ENCODE results near the gene NTSR2. TPM values are rescaled to one million over a fixed set of nuclear protein-coding genes. Genes with fewer than 3 reads are reported as not detected.
"Not testable (repeated sequence)": the region's sequence is repeated elsewhere in the genome, so short reads cannot be mapped to it uniquely, and the experiment has no call there.

NTSR2 gene
- total RNA-seq, 1 donor from 2014 or later: not detected

DNA sequence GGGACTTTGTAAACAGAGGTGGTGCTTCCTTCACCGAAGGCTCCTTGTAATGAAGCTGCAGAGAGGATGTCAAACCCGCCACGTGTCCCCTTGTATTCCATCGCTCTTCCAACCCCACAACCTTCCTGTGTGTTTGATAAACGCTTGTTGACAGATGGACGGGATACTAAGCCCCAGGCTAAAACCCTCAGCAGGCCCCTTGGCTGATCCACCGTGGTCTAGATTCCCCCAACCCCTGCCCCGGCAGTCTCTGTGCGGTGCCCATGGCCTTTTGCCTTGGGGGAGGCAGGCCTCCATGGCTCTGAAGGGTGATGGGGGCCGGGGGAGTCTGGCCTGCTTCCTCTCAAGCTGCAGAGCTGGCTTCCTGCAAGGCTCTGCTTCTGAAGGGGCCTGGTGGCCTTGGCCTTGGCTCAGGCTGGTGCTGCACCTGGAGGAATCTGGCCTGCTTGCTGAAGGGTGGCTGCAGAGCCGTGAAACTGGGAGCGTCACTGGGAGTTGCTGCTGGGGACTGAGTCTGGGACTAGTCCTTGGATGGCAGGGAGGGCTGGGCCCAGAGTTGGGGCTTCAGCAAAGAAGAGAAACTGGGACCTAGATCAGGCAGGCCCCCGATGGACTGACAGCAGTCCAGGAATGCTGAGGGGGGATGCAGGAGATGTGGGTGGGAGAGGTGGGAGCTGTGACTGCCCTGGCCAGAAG is 9.6 kb upstream of the NTSR2 start:
- no peak for DNase-seq (ENCODE audit: low spot score)

DNA sequence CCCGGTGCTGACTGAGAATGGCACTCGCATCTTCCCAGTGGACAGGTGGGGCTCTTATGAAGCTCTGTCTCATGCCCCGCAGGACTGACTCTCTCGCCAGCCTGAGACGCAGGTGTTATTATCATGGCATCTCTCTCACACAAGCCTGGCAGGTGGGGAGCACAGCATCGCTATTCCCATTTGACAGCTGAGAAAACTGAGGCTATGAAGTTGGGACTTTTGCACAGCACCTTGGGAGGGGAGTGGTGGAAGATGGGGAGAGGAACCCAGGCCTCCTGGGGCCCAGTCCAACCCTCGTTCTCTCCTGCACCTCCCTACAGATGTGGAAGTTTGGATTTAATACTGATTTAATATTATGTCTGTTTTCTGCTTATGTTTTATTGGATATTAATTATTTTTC is 9.0 kb upstream of the NTSR2 start:
- no peak for DNase-seq (ENCODE audit: low spot score)

DNA sequence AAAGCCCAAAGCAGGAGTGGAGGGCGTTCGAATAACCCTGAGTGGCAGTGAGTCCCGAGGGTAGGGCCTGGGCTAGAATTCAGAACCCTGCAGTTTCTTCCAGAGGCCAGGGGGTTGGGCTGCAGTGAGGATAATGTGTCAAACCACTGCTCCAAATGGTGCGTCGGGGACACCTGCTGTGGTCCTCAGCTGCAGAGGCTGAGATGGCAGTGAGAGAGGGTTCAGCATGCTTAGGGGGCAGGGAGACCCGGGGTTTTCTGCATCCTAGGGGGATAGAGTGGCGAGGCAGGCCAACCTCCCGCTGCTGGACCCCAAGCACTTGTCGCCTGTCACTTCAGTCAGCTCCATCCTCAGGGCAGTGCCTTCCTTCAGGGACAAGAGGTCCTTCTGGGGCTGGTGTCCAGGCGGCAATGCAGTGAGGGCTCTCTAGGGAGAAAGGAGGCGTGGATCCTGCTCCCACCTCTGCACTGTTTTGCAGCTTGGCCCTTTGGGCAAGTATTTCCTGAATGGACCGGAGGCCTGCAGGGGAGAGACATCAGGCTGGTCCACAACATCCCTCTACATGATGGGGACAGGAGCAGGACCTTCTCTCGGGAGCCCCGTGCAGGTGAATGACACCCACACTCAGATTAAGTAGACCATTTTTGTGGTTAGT is 8.4 kb upstream of the NTSR2 start:
- no peak for DNase-seq (ENCODE audit: low spot score)

DNA sequence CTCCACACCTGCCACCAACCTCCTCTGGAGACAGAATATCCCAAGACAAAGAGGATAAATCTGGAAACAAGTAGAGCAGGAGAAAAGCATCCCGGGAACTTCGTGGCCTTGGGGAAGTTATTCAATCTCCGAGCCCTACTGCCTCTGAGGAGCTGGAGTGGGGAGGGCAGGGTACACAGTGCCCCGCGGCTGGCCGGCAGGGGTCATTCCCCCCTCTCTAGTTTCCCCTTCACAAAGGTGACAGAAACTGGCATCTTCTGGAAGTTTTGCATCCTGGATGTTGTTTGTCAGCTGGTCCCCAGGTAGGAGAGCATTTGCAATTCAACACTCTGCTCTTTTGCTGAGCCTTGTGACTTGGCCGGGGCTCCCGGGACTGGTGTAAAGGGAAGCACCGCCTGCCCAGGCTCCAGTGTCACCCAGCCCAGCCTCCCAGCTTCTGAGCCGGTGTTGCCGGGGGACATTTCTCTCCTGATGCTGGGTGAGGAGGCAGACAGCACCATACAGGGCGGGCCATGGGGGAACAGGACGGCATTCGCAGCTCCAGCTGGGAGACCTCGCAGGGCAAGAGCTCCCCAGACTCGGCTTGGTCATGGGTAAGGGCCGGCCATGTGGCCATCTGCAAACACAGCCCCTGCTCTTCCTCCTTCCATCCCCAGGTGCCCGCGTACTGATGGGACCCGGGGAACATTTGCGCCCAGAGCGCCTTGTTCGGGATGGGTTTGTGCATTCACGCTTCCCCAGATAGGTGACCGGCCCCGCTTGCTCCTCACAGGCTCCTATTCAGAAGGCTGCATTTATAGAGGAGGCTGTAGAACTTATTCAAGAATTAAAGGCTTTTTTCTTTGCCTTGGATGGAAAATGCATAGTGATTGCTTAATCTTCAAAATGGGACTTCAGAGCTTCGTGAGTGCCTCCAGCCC is 7.4 kb upstream of the NTSR2 start:
- DNase-seq (ENCODE audit: low spot score): no peak

DNA sequence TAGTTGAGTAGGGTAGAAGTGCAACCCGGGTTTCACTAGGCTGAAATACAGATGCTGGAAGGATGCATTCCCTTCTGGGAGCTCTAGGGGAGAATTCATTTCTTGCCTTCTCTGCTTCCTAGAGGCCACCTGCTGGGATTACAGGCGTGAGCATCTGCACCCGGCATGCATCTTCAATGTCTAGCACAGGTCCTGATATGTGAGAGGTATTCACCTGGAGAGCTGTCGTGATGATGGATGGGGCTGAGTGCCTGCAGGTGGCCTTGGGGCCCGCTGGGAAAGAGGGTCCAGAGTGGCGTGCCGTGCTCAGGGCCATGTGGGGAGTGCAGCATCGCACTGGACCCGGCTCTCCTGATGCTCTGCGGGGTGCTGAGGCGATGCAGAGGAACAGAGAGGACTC is 6.6 kb upstream of the NTSR2 start:
- DNase-seq (ENCODE audit: low spot score): no peak

DNA sequence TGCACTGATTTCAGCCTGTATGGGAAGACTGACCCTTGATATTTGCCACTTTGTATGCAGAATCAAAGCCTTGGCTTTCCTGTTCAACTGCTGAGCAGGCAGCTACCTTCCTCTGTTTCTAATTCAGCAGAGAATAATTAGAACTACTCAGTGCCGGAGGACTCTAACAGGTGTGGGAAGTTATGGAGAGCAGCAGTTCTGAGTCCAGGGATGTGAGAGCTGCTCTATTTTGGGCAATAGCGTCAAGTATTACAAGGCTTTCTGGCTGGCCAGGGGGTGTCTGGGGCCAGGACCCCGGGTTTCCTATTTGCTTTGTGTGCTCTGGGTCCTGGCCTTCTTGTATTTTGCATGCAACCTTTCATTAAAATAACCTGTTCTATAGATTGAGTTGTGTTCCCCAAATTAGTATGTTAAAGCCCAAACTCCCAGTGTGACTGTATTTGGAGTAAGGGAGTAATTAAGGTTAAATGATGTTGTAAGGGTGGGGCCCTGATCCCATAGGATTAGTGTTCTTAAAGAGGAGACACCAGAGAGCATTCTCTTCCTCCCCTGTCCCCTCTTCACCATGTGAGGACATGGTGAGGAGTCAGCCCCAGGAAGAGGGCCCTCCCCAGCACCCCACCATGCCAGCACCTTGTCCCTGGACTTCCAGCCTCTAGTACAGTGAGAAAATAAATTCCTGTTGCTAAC is 5.6 kb upstream of the NTSR2 start:
- no peak for DNase-seq (ENCODE audit: low spot score)

DNA sequence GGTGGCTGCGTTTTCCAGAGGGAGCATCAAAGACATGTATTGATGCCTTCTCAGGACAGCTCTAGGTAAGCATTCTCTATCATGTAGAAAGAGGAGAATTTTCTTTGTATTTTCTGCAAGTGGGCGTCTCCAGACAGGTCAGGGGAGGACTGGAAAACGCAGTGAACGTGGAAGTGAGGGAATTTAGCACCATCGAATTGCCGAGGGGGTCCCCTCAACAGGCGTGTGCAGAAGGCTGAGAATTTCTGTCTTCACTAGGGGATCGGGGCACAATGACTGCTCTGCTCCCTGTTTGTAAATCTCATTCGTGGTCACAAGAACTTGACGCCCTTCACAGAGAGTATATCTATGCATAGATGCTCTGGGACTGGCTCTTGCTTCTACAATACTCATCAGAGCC is 5.0 kb upstream of the NTSR2 start:
- no peak for DNase-seq (ENCODE audit: low spot score)

DNA sequence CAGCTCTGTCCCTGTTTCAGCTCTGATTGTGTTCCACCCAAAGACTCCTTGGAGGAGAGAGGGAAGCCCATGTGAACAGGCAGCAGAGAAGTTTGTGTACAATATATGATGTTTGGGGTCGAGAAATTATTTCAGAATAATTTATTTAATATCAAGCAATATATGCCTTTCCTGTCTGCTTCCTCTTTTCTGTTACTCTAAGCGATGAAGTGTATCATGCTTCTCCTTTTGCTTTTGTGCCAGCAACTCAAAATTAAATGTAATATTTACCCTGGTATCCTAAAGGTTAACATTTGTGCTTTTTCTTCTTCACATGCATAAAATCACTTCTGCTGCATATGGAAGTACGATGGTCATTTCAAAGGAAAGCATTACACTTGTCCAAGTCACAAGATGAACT is 2.4 kb upstream of the NTSR2 start:
- DNase-seq (ENCODE audit: low spot score): no peak

DNA sequence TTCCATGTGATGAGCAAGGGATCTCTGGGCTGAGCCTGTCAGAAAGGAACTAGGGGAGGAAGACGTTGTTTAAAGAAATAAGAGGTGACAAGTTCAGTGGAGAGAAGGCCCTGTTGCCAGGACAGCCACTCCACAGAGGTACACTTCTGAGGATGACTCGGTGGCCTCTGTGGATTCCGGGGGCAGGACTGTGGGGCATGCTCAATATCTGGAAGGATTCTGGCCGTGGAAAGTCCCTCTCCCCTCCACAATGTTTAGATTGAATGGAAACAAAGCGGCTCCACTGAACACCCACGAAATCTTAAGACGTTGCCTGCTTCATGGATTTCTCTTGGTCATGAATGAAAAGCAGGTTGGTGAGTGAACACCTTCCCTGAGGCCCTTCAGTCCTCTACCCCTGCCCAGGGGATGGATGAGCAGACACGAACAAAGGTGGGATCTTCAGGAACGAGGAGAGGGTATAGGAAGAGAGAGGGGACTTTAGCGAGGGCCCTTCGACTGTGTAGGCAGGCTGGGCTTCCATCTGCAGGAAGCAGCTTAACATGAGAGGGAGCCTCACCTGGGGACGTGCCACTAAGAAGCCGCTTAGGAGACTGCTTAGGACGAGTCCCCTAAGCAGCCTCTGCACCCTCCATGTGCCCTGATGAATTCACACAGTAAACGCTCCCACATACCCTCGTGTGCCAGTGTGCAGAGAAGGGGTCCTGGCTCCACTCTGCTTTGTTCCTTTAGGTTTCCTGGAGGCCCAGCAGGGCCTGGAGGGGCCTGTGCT is 1.9 kb downstream of the NTSR2 start:
- DNase-seq (ENCODE audit: low spot score): no peak

DNA sequence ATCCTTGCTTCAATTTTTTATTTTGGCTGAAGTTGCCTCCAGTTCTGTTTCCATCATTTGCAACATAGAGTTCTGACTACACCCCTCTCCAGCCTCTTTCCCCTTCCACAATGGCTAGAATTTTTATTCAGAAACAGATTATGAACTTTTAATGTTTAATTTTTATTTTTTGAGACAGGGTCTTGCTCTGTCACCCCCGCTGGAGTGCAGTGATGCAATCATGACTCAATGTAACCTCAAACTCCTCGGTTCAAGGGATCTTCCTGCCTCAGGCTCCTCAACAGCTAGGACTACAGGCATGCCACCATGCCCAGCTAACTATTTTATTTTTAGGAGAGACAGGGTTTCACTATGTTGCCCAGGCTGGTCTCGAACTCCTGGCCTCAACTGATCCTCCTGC is 2.8 kb downstream of the NTSR2 start:
- no peak for DNase-seq (ENCODE audit: low spot score)

DNA sequence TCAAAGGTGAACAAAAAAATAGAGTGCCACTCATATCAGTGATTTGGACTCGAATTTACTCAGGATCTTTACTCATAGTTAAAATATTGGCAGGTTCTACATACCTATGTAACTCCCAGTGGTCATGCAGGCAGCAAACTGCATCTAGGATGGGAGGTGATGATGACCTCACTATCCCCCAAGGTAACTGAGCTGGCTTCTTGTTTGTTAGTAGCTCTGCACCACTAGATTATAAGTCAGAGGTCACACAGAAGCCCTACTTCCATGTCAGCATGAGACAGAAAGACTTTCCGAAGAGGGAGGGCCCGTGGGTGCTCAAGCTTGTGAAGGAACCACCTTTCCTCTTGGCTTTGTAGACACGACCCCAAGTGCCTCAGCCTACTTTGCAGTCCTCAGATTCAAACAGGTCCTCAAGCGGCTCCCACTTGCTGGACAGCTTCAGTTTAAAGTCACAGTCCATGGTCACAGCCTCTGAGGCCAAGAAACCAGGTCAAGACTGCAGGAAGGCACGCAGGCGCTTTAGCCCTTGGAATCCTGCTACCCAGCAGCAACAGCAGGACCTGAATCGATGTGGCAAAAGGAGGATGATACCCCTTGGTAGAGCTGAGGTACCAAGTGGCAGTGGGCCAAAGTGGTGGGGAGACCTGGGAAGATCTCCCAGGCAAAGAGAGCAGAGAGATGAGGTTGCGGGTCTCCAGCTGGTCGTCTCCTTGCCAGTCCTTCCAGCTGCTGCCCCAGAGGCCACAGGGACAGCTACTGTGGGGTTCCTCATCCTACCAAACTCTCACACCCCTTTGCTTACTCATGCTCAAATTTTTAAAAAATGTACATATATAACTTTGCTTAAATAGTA is 4.3 kb downstream of the NTSR2 start:
- no peak for DNase-seq (ENCODE audit: low spot score)

DNA sequence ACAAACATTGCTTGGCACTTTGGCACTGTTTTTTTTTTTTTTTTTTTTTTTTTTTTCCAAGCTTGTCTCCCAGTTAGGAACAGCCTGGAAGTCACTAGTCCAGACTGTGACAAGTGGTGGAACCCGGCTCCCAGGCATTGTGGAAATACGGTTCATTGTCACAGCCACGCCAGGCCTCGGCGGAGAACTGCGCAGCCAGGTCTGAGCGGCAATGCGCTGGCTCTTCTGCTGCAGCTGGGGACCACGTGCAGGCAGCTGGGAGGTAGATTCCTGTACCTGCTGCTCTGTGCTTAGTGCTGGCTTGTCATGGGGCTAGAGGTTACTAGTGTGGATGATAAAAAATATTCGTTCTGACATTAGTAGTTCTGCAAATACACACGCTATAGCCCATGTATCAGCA is 5.0 kb downstream of the NTSR2 start:
- DNase-seq (ENCODE audit: low spot score): no peak

DNA sequence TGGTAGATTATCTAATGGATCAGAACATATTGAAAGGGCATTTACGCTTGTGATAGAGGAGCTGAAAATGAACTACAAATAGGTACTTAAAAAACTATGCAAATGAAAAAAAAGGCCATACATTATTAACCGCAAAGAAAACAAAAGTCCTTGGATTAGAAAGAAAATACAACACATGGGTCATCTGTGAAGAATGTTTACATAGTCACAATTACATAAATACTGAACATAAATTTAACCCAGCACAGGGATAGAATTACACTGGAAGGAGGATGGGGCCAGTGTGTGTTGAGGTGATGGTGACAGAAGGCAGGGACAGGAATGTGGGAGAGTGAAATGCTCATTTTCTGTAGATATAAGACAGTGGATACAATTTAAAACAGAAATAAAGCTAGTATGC is 6.6 kb downstream of the NTSR2 start:
- DNase-seq (ENCODE audit: low spot score): no peak

DNA sequence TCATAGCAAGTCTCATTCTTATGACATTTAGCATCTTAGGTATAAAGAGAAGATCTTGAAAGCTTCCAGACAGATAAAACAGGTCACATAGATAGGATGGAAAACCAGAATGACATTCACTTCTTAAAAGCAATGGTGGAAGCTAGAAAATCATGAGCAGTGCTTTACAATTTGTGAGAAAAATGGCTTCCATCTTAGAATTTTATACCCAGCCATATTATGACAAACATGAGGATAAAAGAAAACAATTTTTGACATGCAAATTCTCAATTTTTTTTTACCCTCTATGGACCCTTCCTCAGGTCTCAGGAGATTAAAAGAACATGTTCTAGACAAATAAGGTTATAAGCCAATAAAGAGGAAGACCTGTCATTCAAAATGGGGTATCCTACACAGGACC is 7.1 kb downstream of the NTSR2 start:
- no peak for DNase-seq (ENCODE audit: low spot score)

DNA sequence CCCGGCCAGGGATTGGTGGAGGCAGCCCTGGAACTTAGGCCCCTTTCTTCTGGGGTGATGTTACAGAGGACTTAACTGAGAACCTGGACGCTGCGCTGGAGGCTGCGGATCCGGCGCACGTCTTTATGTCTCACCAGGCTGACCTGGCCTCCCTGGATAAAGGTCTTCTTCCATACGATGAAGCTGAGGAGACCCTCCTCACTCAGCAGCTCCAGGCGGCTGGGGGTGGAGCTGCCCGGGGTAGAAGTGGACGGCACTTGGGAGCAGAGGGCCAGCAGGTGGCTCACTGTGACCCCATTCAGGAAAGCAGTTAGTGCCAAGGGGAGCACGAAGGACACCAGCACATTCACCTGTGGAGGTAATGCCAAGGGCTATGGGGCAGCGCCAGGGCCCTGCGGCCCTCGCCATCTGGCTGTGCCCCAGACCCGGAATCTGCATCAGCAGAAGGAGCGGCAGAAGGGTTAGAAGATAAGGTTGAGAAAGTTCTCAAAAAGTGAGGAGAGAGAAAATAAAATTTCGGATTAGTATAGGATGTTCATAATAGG is 8.0 kb downstream of the NTSR2 start:
- no peak for DNase-seq (ENCODE audit: low spot score)

DNA sequence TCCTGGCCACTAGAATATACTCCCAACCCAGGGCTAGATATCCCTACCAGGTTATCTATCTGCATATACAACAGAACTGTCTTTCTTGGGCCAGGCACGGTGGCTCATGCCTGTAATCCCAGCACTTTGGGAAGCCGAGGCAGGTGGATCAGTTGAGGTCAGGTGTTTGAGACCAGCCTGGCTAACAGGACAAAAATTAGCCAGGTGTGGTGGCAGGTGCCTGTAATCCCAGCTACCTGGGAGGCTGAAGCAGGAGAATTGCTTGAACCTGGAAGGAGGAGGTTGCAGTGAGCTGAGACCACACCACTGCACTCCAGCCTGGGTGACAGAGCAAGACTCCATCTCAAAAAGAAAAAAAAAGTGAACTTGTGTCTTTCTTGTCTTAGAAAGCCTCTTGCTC is 9.6 kb downstream of the NTSR2 start:
- DNase-seq (ENCODE audit: low spot score): not testable (repeated sequence)

DNA sequence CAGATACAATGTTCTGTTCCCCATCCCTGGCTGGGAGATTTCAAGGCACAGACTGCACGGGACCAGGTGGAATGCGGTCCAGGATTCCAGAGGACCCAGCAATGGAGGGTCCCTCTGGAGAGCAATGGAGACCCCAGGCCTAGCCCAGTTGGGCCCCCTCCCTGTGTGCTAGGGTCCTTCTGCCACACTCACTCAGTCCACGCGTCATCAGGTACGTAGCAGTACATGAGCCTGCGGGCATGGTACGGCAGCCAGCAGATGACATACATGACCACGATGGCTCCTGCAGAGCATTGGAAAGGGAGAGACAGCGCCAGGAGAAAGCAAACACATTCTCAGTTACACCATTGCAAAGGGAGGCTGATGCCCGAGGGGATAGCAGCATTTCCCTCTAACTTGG is 10.1 kb downstream of the NTSR2 start:
- DNase-seq (ENCODE audit: low spot score): no peak

DNA sequence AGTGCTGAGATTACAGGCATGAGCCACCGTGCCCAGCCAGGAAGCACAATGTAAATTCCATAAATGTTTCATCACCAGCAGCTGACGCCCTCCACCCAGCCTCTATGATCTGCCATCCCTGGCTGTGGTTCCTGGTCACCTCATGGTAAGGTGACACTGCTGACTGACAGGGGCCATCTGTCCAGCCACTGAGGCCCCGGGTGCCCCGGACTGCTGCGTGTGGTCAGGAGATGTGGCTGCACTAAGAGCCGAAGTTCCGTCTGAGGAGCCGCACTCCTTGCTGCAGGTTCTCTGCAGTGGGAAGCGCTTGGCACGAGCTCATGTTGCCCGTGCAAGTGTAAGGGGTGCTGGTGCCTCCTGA is 10.9 kb downstream of the NTSR2 start:
- no peak for DNase-seq (ENCODE audit: low spot score)

DNA sequence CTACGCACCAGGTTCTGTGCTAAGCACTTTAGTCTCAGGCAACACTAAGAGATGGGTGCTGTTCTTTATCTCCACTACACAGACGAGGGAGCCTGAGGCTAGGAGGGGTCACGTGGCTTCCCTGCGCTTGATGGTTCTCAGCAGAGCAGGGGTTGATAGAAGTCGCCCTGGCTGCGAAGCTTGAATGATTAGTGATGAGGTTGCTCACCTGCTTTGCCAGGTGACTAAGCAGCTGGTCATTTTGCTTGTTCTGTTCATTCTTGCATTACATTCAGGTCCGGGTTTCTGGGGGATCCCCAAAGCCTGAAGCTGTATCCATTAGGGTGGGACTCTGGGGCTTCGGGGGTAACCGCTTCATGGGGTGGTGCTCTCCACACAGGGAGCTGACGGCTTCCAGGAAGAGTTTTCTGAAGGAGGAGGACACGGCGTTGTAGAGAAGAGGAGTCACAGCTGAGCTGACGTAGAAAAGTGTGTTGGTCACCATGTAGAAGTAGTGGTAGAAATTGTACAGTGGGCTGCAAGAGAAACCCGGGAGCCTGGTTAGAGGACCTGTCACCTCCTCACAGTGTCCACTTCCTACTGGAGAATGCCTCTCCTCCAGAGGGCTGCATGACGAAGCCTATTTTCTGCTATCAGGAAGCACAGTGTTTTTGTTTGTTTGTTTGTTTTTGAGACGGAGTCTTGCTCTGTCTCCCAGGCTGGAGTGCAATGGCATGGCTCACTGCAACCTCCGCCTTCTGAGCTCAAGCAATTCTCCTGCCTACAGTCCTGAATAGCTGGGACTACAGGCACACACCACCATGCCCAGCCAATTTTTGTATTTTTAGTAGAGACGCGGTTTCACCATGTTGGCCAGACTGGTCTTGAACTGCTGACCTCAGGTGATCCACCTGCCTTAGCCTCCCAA is 11.5 kb downstream of the NTSR2 start:
- DNase-seq (ENCODE audit: low spot score): no peak
